NCI-H128 (cell line): ENCODE measurements around the gene SNCAIP.

Experiments used
- DNase-seq: peaks from one replicate; lab custom pipeline; 2025; ENCODE audit not compliant: unreplicated experiment; lab: John Stamatoyannopoulos, UW

SNCAIP gene

GRCh38 chr5:122311961-122312590 is at the start of gene SNCAIP:
Gene SNCAIP (plus strand): TSS chr5:122312237. CDS start chr5:122391135, 78,898 bp downstream.
- DNase-seq: no peak

GRCh38 chr5:122263352-122264030 is 48.5 kb upstream of the SNCAIP start:
- no peak for DNase-seq

- no peak for DNase-seq
These were observed 47.4 kb upstream of the SNCAIP start for GRCh38 chr5:122264610-122265009.

GRCh38 chr5:122267185-122267584 is 44.9 kb upstream of the SNCAIP start:
- DNase-seq: no peak

GRCh38 chr5:122273696-122274095 is 38.3 kb upstream of the SNCAIP start:
- no peak for DNase-seq

GRCh38 chr5:122283592-122283991 is 28.4 kb upstream of the SNCAIP start:
- DNase-seq: no peak

- DNase-seq: no peak
These were observed 25.5 kb upstream of the SNCAIP start for GRCh38 chr5:122286541-122286940.

GRCh38 chr5:122287101-122287500 is 24.9 kb upstream of the SNCAIP start:
- no peak for DNase-seq

GRCh38 chr5:122291000-122291901 is 20.8 kb upstream of the SNCAIP start:
- DNase-seq: no peak

GRCh38 chr5:122292332-122292731 is 19.7 kb upstream of the SNCAIP start:
- DNase-seq: no peak

- DNase-seq: no peak
These were observed 16.9 kb upstream of the SNCAIP start for GRCh38 chr5:122295138-122295537.

GRCh38 chr5:122296871-122297270 is 15.2 kb upstream of the SNCAIP start:
- DNase-seq: no peak

GRCh38 chr5:122297587-122298298 is 14.3 kb upstream of the SNCAIP start:
- DNase-seq: no peak

- no peak for DNase-seq
These were observed 11.7 kb upstream of the SNCAIP start for GRCh38 chr5:122300374-122300773.

- no peak for DNase-seq
These were observed 11.0 kb upstream of the SNCAIP start for GRCh38 chr5:122301016-122301415.

- no peak for DNase-seq
These were observed 7.4 kb upstream of the SNCAIP start for GRCh38 chr5:122304471-122305215.

- DNase-seq: no peak
These were observed 5.6 kb upstream of the SNCAIP start for GRCh38 chr5:122306461-122306860.

- DNase-seq: no peak
These were observed 1.1 kb upstream of the SNCAIP start for GRCh38 chr5:122310889-122311288.

- DNase-seq: peak; percentile 13
These were observed 508 bp upstream of the SNCAIP start for GRCh38 chr5:122311497-122311960.
